CD4-positive, alpha-beta T cell (primary cell): ENCODE results near the gene BCAT1. TPM values are rescaled to one million over a fixed set of nuclear protein-coding genes. Genes with fewer than 3 reads are reported as not detected.
"Not testable (repeated sequence)": the region's sequence is repeated elsewhere in the genome, so short reads cannot be mapped to it uniquely, and the experiment has no call there.

Source experiments
- ATAC-seq: fragments of 200-7000 bp; cut with Tn5 transposase; one replicate; pipeline ENCODE4 v1.10.0; 2022; ENCODE audit warnings: mild to moderate bottlenecking; ENCODE audit not compliant: poor library complexity
- CTCF ChIA-PET: fragments of 350-600 bp; sonication (Branson Sonifier 250); formaldehyde crosslinking; loops from one replicate; lab custom pipeline; 2021; ENCODE audit warnings: antibody characterized with exemption, inconsistent platforms; lab: Charles Lee
- POLR2A ChIA-PET: fragments of 350-600 bp; sonication (Branson Sonifier 250); formaldehyde crosslinking; loops from one replicate; lab custom pipeline; 2021; ENCODE audit warnings: antibody characterized with exemption, inconsistent platforms; lab: Charles Lee
- DNase-seq, 14 experiments: peaks; one replicate each; pipeline ENCODE4 v3.0.0-alpha.2; 2013 to 2020; ENCODE audit warnings: mixed read lengths in 2 of 14
- H3K27ac ChIP-seq, 2 donors: one replicate each; pipeline versions ENCODE4 v1.5.1 to v1.7.0; 2013; ENCODE audit warnings: low read length in 2 of 2, low read depth in 1 of 2, mild to moderate bottlenecking in 1 of 2
- H3K27me3 ChIP-seq, 2 experiments: 1 replicate in 1 of 2; 2 replicates in 1 of 2; pipeline versions ENCODE4 v1.6.1 to v1.7.0; 2013; ENCODE audit warnings: low read length in 2 of 2, control low read depth in 1 of 2, mild to moderate bottlenecking in 1 of 2, moderate library complexity in 1 of 2; ENCODE audit not compliant: insufficient read depth in 2 of 2, control insufficient read depth in 1 of 2
- H3K36me3 ChIP-seq: one replicate; pipeline ENCODE4 v1.6.1; 2013; ENCODE audit warnings: low read length, control low read depth; ENCODE audit not compliant: insufficient read depth
- H3K4me1 ChIP-seq: one replicate; pipeline ENCODE4 v1.6.1; 2013; ENCODE audit warnings: low read length, control low read depth; ENCODE audit not compliant: insufficient read depth
- H3K4me3 ChIP-seq: one replicate; pipeline ENCODE4 v1.5.1; 2013; ENCODE audit warnings: mild to moderate bottlenecking, low read length, moderate library complexity
- H3K9me3 ChIP-seq, 2 experiments: 1 replicate in 1 of 2; 2 replicates in 1 of 2; pipeline versions ENCODE4 v1.6.1 to v1.7.0; 2013; ENCODE audit warnings: low read length in 2 of 2, mild to moderate bottlenecking in 2 of 2, control low read depth in 1 of 2, moderate library complexity in 1 of 2; ENCODE audit not compliant: control insufficient read depth in 1 of 2, insufficient read depth in 1 of 2
- H3K27ac Mint-ChIP-seq: one replicate; pipeline ENCODE4 v1.8.0; 2020; ENCODE audit warnings: mixed read lengths
- H3K27me3 Mint-ChIP-seq: one replicate; pipeline ENCODE4 v1.8.0; 2021; ENCODE audit warnings: mixed read lengths
- H3K36me3 Mint-ChIP-seq: one replicate; pipeline ENCODE4 v1.8.0; 2021; ENCODE audit warnings: low read depth, mixed read lengths
- H3K4me1 Mint-ChIP-seq: one replicate; pipeline ENCODE4 v1.8.0; 2021; ENCODE audit warnings: low read depth, mixed read lengths
- H3K4me3 Mint-ChIP-seq: one replicate; pipeline ENCODE4 v1.8.0; 2020; ENCODE audit warnings: mild to moderate bottlenecking, mixed read lengths
- H3K9me3 Mint-ChIP-seq: one replicate; pipeline ENCODE4 v1.8.0; 2020; ENCODE audit warnings: mixed read lengths
- intact Hi-C, 2 experiments: fragments of 100-400 bp; cut with DNase I in 1 of 2; cut with micrococcal nuclease in 1 of 2; formaldehyde crosslinking; loops; one replicate each; pipeline versions ENCODE4 v1.15.1 to v1.9.0; 2023 to 2025; cut with DNase I, micrococcal nuclease
- total RNA-seq, 174 experiments: library from RNA in 2 of 174; stranded (reverse) in 2 of 174; gene quantifications; one replicate each; pipeline ENCODE4 v1.2.3 and lab custom pipeline; 2021 to 2026
- TF ChIP-seq, protein P1 (sequence below): fragments of 200-600 bp; IDR thresholded peaks from one replicate; pipeline ENCODE4 v1.8.0; 2022; ENCODE audit warnings: antibody characterized with exemption, mild to moderate bottlenecking

The BCAT1 gene
- total RNA-seq, 2 experiments from 2014 or later: 0.34 to 0.91 TPM

DNA sequence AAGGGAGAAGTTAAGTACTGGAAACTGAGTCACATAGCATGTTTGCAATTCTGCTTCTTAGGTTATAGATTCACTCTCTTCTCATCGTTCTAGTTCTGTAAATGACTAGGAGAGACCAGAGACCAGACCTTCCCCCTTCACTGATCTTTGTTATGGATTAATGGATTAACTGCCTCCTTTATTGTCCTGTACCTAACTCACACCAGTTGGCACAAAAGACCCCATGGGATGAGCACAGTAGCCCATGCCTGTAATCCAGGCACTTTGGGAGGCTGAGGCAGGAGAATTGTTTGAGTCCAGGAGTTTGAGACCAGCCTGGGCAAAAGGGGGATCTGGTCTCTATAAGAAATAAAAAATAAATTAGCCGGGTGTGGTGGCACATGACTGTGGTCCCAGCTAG lies 20.8 kb downstream of the BCAT1 start:
- ATAC-seq: no peak
- H3K36me3 Mint-ChIP-seq: no peaks in the 10 kb centered on the region
- H3K9me3 Mint-ChIP-seq: no peaks in the 10 kb centered on the region
- H3K27me3 Mint-ChIP-seq: peaks cover 8% of the 10 kb centered on the region
- TF ChIP-seq, protein P1, sequence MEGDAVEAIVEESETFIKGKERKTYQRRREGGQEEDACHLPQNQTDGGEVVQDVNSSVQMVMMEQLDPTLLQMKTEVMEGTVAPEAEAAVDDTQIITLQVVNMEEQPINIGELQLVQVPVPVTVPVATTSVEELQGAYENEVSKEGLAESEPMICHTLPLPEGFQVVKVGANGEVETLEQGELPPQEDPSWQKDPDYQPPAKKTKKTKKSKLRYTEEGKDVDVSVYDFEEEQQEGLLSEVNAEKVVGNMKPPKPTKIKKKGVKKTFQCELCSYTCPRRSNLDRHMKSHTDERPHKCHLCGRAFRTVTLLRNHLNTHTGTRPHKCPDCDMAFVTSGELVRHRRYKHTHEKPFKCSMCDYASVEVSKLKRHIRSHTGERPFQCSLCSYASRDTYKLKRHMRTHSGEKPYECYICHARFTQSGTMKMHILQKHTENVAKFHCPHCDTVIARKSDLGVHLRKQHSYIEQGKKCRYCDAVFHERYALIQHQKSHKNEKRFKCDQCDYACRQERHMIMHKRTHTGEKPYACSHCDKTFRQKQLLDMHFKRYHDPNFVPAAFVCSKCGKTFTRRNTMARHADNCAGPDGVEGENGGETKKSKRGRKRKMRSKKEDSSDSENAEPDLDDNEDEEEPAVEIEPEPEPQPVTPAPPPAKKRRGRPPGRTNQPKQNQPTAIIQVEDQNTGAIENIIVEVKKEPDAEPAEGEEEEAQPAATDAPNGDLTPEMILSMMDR: no peak
- intact Hi-C loops: no loop called here
- Histone ChIP-seq H3K27me3 (no peaks in the 10 kb centered on the region), H3K4me1 (no peaks in the 10 kb centered on the region), H3K9me3 (peaks cover 0 to 11% of the 10 kb centered on the region in 2 experiments), H3K36me3 (no peaks in the 10 kb centered on the region), H3K4me3 (no peak overlapping the region), H3K27ac (no peak overlapping the region)
- POLR2A ChIA-PET: no interaction called here
- DNase-seq: no peak
- H3K4me1 Mint-ChIP-seq: peaks cover 10% of the 10 kb centered on the region
- no peak overlapping the region for H3K4me3 Mint-ChIP-seq
- no peak overlapping the region for H3K27ac Mint-ChIP-seq
- CTCF ChIA-PET: no interaction called here

DNA sequence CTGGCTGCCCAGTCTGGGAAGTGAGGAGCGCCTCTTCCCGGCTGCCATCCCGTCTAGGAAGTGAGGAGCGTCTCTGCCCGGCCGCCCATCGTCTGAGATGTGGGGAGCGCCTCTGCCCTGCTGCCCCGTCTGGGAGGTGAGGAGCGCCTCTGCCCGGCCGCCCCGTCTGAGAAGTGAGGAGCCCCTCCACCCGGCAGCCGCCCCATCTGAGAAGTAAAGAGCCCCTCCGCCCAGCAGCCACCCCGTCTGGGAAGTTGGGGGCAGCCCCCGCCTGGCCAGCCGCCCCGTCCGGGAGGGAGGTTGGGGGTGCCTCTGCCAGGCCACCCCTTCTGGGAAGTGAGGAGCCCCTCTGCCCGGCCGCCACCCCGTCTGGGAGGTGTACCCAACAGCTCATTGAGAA lies 22.8 kb downstream of the BCAT1 start:
- H3K27me3 Mint-ChIP-seq, H3K4me3 Mint-ChIP-seq, H3K27ac Mint-ChIP-seq, intact Hi-C loops, H3K9me3 Mint-ChIP-seq, H3K27ac ChIP-seq, POLR2A ChIA-PET, CTCF ChIA-PET, DNase-seq, H3K4me3 ChIP-seq, H3K27me3 ChIP-seq, H3K4me1 Mint-ChIP-seq, ATAC-seq, H3K4me1 ChIP-seq, H3K36me3 ChIP-seq, H3K36me3 Mint-ChIP-seq: not testable (repeated sequence)
- peaks cover 0 to 11% of the 10 kb centered on the region in 2 experiments for H3K9me3 ChIP-seq

DNA sequence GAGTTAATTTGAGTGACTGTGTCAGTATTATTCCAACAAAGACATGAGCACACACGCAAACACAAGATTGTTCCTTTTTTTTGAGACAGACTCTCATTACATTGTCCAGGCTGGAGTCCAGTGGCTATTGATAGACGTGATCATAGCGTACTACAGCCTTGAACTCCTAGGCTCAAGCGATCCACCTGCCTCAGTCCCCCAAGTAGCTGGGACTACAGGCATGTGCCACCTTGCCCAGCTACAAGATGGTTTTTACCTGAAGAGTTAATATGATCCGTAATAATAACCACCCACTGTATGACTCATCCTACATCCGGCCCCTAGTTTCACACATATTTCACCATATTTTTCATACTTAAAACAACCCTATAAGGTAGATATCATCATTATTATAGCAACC lies 26.8 kb downstream of the BCAT1 start:
- Histone ChIP-seq H3K9me3 (peaks cover 0 to 11% of the 10 kb centered on the region in 2 experiments), H3K36me3 (no peaks in the 10 kb centered on the region), H3K27ac (no peak overlapping the region), H3K4me1 (no peaks in the 10 kb centered on the region), H3K27me3 (no peaks in the 10 kb centered on the region), H3K4me3 (no peak overlapping the region)
- TF ChIP-seq, protein P1: no peak
- H3K27ac Mint-ChIP-seq: no peak overlapping the region
- no peaks in the 10 kb centered on the region for H3K36me3 Mint-ChIP-seq
- no peaks in the 10 kb centered on the region for H3K4me1 Mint-ChIP-seq
- intact Hi-C loops: no loop called here
- H3K4me3 Mint-ChIP-seq: no peak overlapping the region
- ATAC-seq (no peak), DNase-seq (peak in 2 of 14 experiments; percentile 16 to 24)
- no peaks in the 10 kb centered on the region for H3K9me3 Mint-ChIP-seq
- CTCF ChIA-PET: no interaction called here
- H3K27me3 Mint-ChIP-seq: no peaks in the 10 kb centered on the region
- POLR2A ChIA-PET: no interaction called here
